Thyroid gland (tissue), 4 donors: ENCODE measurements around the gene DHRS2.
"Not testable (repeated sequence)": the region's sequence is repeated elsewhere in the genome, so short reads cannot be mapped to it uniquely, and the experiment has no call there.

Experiments
- POLR2A ChIP-seq, 2 donors: fragments of 450-650 bp; IDR thresholded peaks; one replicate each; pipeline ENCODE4 v1.6.1; 2017; ENCODE audit warnings: antibody characterized with exemption in 2 of 2, mild to moderate bottlenecking in 2 of 2, moderate library complexity in 1 of 2
- TF ChIP-seq, protein P1 (sequence below), 6 experiments: fragments of 200-600 bp in 3 of 6; fragments of 450-650 bp in 3 of 6; sonication (generic) in 3 of 6; IDR thresholded peaks; one replicate each; pipeline ENCODE4 v1.5.1; 2016 to 2019; ENCODE audit warnings: antibody characterized with exemption in 6 of 6, mild to moderate bottlenecking in 2 of 6, inconsistent platforms in 1 of 6, moderate library complexity in 1 of 6

DNA sequence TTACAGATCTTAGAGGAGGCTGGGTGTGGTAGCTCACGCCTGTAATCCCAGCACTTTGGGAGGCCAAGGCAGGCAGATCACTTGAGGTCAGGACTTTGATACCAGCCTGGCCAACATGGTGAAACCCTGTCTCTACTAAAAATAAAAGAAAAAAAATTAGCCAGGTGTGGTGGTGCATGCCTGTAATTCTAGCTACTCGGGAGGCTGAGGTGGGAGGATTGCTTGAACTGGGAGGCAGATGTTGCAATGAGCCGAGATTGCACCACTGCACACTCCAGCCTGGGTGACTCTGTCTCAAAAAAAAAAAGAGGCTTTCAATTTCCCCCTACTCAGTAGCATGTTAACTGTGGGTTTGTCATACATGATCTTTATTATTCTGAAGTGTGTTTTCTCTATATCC lies 42.0 kb upstream of the DHRS2 start:
- TF ChIP-seq POLR2A (IDR thresholded peaks at IDR 0.05), result not testable (repeated sequence)
- TF ChIP-seq, protein P1, sequence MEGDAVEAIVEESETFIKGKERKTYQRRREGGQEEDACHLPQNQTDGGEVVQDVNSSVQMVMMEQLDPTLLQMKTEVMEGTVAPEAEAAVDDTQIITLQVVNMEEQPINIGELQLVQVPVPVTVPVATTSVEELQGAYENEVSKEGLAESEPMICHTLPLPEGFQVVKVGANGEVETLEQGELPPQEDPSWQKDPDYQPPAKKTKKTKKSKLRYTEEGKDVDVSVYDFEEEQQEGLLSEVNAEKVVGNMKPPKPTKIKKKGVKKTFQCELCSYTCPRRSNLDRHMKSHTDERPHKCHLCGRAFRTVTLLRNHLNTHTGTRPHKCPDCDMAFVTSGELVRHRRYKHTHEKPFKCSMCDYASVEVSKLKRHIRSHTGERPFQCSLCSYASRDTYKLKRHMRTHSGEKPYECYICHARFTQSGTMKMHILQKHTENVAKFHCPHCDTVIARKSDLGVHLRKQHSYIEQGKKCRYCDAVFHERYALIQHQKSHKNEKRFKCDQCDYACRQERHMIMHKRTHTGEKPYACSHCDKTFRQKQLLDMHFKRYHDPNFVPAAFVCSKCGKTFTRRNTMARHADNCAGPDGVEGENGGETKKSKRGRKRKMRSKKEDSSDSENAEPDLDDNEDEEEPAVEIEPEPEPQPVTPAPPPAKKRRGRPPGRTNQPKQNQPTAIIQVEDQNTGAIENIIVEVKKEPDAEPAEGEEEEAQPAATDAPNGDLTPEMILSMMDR (IDR thresholded peaks at IDR 0.05), result not testable (repeated sequence)
